GM12801 (cell line): ENCODE data around the gene FRAS1.

Experiments used
- CTCF ChIP-seq: IDR thresholded peaks from one replicate; pipeline ENCODE4 v1.5.1; 2011; ENCODE audit warnings: control low read depth; ENCODE audit not compliant: insufficient read length; ENCODE audit errors: extremely low read depth

FRAS1 gene

GRCh38 chr4:78199984-78200383, 142.9 kb downstream of the FRAS1 start:
- TF ChIP-seq CTCF = no peak

GRCh38 chr4:78200949-78201348, 143.8 kb downstream of the FRAS1 start:
- TF ChIP-seq CTCF = no peak

- no peak for TF ChIP-seq CTCF
Measured at GRCh38 chr4:78204176-78204575, 147.1 kb downstream of the FRAS1 start.

- TF ChIP-seq CTCF = no peak
Measured at GRCh38 chr4:78205591-78205990, 148.5 kb downstream of the FRAS1 start.

- no peak for TF ChIP-seq CTCF
Measured at GRCh38 chr4:78207541-78207940, 150.4 kb downstream of the FRAS1 start.

GRCh38 chr4:78207951-78208350, 150.8 kb downstream of the FRAS1 start:
- TF ChIP-seq CTCF = no peak

GRCh38 chr4:78210694-78211410, 153.7 kb downstream of the FRAS1 start:
- no peak for TF ChIP-seq CTCF
